Kidney capillary endothelial cell (primary cell): ENCODE results near the gene XAGE2.
"Not testable (repeated sequence)": the region's sequence is repeated elsewhere in the genome, so short reads cannot be mapped to it uniquely, and the experiment has no call there.

Experiments used
- DNase-seq: peaks from one replicate; pipeline ENCODE4 v3.0.0-alpha.2; 2018; ENCODE audit warnings: low spot score

Gene XAGE2, protein sequence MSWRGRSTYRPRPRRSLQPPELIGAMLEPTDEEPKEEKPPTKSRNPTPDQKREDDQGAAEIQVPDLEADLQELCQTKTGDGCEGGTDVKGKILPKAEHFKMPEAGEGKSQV

DNA sequence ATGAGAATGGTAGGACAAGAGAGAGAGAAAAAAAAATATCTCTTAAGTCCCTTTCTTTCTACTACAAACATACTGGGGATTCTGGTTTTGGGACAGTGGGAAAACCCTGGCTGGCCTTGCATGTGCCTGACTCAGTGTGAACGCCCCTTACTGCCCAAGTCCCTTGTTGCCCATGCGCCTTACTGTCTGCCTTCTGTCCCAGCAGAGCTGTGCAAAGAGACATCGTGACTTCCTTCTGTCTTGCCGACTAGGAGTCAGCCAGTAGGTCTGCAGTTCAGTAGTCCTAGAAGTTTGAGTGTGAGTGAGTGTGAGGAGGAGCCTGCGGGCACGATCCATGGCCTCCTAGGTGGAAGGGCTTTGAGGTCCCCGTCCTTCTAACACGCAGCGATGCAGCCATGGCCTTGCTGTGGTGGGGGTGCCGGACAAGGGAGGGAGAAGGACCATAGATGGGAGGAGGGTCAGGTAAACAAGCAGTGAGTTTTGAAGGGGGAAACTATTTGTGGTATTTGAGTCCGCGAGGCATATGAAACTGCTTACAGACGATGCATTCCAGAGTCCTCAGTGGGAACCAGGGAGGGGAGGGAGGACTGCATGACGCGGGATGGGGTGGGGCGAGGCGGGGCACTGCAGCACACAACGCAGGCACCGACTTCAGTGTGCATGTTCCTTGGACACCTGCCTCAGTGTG is at the start of gene XAGE2:
Gene XAGE2, plus strand, starts transcription at position 654 of the 688 bp plus-strand sequence. CDS start 994 bp downstream, outside the sequence.
- DNase-seq, result no peak

DNA sequence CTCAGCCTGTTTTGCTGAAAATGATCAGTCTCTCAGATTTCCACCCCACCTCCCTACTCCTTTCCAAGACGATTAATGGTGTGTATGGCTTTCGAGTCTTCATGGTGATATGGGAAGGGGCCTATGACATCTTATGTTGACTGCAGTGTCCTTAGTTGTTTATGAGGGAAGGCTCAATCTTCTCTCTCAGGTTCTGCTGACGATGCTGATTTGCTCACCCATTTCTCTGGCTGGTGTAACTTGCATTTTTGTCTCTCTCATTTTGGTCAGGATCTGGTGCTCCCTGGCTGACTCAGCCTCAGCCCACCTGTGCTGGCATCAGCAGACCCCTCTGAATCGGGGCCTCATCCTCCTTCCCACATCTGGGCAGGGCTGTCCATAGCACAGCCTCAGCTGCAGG is 31.4 kb upstream of the XAGE2 start:
- no peak for DNase-seq

DNA sequence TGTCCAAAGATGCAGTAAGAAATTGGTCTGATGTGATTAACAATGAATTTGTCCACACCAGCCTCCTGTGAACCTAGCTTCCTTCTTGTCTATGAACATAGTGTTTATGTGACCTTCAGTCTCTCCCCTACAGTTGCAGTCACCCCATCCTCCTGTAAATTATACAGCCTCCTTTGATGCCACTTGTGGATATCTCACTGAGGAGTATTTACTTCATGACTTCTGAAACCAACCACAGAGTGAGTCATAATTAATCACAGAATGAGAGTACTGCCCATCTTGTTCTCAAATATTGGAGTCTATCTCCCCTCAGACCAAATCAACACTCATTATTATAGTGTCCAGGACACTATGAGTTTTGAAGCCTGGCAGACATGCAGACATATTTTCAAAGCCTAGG is 27.3 kb upstream of the XAGE2 start:
- no peak for DNase-seq

DNA sequence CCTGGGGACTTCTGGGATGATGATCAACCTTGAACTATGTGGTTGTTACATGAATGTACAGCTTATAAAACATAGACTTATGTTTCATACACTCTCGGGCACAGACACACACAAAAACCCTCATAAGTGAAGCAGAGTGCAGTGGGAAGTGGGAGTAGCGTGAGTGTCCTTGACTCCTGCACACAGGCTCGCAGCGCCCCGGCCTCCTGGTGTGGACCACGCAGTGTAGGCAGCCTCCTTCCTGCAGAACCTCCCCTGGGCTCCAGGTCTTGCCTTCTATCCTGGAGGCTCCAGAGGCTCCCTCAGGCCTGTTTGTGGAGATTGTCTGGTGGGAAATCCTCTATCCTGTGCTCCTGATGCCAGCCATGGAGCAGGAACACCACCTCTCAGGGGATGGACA is 25.7 kb upstream of the XAGE2 start:
- not testable (repeated sequence) for DNase-seq

DNA sequence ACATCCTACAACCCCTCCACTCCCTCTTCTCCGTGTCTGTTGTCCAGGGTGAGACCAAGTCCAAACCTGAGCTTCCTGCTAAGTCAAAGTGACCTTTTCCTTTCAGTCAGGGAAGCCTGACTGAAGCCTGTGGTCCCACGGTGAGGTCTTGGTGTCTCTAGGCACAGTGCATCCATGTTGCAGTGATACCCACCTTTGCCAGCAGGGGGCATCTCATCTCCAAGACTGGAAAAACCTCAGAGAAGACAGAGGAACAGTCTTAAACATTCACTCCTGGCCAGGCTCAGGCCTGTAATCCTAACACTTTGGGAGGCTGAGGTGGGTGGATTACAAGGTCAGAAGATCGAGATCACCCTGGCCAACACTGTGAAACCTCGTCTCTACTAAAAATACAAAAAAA is 23.4 kb upstream of the XAGE2 start:
- DNase-seq, result peak; percentile 16

DNA sequence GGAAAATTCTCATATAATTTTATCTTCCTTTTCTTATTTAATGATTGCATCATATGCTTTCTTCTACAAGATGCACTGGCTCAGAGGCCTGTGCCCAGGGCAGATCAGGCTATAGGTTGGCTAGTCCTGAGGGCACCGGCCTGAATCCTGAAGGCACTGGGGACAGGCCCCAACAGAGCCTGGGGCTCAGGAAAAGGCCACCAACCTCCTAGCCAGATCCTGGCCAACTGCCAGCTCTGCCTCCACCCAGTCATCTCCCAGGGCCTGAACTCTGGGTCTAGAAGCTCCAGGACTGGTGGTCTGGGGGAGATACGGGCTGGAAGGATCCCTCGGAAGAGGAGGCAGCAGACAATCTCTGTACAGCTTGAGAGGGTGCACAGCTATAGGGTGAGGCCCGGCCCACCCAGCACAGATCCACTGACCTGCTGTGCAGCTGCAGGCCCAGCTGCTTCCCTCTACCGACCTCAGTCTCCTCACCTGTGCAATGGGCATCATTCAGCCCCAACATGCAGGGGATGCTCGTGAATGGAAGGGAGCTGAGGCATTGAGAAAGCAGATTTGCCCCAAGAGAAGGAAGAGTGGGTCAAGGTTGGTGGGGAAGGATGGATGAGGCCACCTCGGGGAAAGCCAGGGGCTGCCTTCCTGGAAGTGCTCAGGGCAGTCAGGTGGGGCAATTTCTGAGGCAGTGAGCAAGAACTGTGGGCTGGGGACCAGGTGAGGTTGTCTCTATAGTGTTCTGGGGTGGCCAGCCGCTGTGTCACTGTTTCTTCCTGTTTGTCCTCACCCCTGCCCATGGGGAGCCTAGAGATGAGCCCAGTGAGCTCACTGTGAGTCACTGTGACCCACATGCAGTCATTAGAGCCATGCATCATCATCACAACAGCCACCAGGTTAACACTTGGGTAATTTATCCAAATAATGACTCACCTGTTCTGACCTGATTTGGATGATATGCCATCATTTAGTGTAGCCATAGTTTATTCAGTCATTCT is 22.4 kb upstream of the XAGE2 start:
- DNase-seq, result peak; percentile 7

DNA sequence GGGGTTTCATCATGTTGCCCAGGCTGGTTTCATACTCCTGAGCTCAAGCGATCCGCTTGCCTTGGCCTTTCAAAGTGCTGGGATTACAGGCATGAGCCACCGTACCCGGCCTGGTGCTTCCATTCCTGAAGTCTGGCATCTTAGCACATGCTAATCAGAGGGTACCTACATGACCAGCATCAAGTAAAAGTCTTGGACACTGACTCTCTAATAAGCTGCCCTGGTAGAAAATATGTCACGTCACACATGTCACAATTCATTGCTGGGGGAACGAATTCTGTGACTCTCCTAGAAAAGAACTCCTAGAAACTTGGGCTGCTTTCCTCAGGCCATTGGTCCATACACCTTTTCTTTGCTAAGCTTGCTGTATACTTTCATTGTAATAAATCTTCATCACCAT is 19.1 kb upstream of the XAGE2 start:
- DNase-seq, result no peak

DNA sequence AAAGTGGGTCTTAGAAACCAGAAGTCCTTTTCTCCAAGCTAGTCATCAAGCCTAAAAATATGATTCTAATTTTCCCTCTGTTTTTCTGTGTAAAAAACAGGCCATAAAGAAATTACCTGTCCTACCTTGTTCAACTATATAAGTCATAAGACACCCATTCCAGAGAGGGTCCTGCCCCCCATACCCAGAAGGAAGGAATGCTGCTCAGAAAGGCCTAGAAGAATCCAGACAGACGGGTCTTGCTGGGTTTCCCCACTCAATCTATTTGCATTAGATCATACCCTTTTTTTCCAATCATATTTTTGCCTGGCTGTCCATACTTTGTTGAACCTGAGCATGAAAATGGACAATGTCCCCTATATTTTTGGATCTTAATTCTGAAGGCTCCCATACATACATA is 16.3 kb upstream of the XAGE2 start:
- DNase-seq, result no peak

DNA sequence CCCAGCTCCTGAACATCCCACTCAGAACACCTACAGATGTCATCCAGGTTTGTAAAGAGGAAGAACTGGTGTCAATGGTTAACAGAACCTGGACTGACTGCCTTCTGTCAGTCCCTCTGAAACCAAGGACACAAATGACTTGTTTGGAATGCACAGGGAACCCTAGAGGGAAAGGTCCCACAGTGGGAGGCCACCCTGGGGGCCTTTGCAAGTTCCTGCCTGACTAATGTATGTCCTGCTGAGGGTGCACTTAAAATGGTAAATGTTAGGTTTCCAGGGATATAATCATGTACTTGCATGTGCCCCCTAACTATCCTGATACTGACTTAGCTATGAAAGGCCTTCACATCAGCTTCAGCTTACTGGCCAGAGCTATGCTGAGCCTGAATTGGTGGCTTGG is 15.0 kb upstream of the XAGE2 start:
- DNase-seq, result no peak

DNA sequence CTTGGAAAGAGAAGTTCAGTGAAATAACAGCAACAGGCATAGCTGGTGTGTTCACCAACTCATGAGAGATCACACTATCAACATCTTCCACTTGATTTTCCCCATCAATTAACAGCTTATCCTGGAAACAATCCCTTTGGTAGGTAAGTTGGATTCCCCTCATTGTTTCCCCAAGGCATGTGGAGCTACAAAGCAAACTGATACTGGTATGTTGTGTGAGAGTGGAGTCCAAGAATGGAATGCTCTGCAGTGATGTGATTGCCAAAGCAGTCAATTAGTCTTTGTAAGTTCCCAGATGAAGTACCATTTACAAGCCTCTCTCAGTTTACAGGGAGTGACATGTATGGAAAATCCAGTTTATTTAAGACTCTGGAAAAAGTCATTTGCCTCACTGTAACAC is 13.7 kb upstream of the XAGE2 start:
- no peak for DNase-seq

DNA sequence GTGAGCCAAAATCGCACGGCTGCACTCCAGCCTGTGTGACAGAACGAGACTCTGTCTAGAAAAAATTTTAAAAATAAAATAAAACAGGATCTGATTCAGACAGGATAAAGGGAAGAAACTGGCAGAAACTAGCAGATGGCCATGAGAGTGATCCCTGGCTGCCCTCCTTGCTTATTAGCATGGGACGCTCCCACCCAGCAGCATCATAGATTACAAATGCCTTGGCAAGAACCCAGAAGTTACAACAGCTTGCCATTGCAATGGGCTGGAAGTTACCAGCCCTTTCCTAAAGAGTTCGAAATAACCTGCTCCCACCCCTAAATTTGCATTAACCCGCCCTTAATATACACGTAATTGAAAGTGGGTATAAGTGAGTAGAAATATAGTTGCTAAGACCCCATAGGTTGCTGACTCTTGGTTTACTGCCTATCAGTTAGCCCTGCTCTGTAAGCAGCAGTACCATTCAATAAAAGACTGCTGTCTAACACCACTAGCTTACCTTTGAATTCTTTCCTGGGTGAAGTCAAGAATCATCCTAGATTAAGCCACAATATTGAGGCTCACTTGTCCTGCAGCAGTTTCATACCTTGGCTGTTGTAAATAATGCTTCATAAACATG is 9.1 kb upstream of the XAGE2 start:
- DNase-seq, result no peak

DNA sequence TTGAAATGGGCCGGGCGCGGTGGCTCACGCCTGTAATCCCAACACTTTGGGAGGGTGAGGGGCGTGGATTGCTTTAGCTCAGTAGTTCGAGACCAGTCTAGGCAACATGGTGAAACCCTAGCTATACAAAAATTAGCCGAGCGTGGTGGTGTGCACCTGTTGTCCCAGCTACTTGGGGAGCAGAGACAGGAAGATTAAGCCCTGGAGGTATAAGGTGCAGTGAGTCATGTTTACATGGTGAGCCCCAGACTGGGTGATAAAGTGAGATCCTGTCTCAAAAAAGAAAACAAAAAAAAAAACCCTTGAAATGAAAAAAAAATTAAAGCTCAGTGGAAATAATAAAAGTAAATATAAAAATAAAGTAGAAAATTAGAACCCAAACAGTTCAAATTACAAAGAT is 6.9 kb upstream of the XAGE2 start:
- no peak for DNase-seq

DNA sequence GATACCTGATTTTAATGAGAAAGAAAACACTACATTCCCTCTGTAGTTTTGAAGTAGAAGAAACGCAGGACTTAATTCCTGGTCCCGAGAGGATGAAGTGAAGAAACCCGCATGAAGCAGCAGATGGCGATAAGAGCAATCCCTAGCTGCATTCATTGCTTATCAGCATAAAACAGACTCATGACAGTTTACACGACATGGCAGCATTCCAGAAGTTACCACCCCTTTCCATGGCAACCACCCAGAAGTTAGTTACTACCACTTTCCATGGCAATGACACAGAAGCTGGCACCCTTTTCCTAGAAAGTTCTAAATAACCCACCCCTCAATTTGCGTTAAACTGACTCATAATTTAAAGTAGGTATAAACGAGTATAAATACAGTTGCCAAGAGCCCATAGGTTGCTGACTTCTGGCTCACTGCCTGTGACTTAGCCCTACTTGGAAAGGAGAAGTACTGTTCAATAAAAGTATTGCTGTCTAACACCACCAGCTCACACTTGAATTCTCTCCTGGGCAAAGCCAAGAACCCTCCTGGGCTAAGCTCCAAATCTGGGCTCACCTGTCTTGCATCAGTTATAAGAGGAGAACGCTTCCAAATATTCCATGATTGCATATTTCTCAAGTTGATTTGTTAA is 5.5 kb upstream of the XAGE2 start:
- no peak for DNase-seq

DNA sequence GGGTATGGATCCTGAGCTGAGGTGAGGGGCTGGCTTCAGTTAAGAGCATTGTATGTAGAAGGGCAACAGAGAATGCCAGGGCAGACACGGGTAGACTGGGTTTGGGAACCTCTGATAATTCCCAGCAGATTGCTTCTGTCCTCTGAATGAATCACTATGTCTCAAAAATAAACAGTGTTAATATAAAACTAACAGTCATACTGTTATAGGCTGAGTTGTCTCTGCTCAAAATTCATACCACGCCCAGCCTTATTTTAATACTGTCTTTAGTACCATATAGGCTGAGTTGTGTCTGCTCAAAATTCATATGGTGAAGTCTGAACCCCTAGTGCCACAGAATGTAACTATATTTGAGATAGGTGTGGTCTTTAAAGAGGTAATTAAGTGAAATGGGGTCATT is 10.0 kb downstream of the XAGE2 start:
- no peak for DNase-seq

DNA sequence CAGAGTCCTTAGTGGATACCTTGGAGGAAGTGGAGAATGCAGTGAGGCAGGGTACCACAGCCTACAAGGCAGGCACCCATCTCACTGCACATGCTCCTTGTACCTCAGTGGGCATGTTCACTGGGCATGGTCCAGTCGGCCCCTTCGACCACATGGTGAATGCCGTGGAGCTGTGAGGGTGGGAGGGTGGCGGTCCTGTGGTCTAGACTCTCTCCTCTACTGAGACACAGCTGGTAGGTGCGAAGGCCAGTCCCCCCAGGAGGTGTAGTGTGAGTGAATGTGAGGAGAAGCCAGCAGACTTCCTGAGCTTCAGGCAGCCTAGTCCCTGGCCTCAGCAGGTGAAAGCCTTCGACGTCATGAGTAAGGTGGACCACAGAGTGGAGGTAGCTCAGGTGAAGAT is 12.2 kb downstream of the XAGE2 start:
- no peak for DNase-seq

DNA sequence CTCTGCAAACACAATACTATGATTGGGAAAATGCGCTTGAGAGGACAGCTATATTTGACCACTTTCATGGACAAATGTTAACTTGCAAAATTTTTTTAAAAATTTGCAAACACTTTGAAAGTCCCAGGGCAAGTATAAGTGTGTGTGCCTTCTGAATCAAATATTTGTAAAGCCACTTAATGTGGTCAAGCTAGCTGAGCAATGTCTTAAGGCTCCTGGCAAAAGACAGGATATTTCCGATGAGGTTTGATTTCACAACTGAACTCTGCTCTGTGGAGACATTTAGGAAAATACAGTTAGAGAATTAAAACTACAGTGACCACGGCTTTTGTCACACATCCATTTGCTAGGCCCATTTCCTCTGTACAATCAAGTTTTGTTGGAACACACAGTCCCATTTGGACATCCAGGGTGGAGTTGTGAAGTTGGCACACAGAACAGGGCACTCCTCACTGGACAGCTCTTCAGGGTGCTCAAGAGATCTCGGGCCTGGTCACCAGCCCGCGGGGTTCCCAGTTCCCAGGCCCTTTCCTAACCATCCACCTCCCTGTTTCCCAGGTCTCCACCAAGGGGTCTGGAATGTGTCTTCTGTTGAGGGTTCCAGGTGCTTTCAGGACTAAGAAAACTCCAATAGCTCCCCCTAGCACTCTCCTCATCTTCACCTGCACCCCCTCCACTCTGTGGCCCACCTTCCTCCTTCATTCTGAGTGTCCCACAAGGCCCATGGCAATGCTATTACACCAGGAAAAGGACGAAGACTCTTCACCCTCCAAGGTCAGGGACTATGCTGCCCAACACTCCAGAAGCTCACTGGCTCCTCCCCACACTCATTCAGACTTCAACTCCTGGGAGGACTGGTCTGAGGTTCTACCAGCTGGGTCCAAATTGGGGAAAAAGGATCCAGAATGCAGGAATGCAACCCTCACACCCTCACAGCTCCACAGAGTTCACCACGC is 41.9 kb downstream of the XAGE2 start:
- DNase-seq, result no peak

DNA sequence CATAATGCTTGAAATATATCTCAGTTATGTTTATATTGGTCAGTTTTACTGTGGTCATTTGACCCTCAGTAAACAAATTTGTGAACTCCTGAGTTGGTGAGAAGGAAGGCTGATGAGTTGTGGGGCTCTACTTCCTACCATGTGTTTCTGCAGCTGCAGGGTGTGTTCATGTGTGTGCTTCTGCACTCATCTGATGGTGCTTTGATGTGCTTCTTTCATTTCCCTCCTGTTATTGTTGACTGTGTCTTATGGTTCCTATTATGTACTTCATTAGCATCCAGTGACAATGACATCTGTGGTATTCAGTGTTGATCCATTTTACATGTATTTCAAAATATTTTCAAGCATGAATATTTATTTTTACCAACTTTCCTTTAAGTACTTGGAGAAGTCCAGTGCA is 46.5 kb downstream of the XAGE2 start:
- no peak for DNase-seq

DNA sequence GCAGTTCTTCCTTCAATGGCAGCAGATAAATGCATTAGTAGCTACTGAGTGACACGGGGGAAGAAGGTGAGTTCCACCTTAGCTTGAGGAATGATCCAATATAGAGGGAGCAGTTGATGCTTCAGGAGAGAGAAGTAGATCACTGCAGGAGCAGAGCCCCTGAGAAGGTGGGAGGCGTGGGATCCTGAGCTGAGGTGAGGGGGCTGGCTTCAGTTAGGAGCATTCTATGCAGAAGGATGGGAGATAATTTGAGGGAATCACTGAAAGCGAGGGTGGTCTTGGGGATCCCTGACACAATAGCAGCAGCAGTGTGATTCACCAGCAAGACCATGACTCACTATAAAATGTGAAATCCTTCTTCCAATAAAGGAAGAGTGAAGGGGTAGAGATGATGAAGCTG is 48.0 kb downstream of the XAGE2 start:
- no peak for DNase-seq

DNA sequence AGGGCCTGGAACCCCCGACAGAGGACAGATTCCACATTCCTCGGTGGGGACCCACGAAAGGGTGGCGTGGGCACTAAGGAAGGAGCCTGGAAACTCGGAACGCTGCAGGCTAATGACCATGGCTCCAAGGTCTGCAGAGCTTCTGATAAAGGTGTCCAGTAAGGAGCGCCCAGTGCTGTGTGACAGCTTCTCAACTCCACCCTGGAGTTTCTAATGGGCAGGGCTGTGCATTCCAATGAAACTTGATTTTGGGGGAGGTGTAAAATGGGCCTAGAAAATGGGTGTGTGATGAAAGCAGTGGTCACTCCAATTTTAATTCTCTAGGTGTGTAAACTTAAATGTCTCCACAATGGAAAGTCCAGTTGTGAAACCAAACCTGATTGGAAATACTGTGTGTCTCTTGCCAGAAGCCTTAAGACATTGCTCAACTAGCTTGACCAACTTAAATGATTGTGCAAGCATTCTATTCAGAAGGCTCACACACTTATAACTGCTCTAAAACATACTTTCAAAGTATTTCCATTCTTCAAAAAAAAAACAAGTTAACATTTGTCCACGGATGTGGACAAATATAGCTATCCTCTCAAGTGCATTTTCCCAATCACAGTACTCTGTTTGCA is 52.1 kb downstream of the XAGE2 start:
- no peak for DNase-seq

DNA sequence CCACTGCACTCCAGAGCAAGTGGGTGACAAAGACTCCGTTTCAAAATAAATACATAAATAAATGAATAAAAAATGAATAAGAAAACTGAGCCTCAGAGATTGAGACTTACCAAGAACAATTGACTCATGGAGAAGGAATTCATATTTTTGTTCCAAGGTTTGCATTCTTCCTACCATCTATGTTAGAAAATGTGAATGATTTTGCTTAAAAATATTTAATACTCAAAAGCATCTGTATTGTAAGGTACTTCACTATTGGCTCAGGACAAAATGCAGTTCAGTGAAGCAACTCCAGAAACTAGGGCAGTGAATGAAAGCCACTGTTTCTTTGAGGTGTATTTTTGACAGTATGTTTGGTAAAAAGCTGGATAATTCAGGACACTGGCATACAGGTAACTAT is 54.1 kb downstream of the XAGE2 start:
- DNase-seq, result no peak

DNA sequence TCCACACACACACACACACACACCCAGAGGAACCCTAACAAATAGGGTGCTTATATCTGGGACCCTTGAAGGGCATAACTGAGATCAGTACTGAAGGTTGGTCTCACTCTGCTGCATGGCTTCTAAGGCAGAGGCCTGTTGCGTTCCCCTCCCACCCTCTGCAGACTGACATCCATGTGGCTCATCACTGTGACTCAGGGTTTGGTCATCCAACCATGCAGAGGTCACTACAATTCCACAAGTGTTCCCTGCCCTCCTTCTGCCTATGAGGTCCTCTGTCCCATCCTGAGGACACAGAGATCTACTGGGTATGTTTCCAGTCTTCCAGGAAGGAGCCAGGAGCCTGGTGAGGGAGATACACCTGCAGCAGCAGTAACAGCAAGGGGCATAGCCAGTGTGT is 55.8 kb downstream of the XAGE2 start:
- DNase-seq, result no peak
